ENCODE data around the gene TEX10. TPM values are rescaled to one million over a fixed set of nuclear protein-coding genes. Genes with fewer than 3 reads are reported as not detected.
A peak's percentile ranks its signal among the peaks of the same experiment; 100 is the strongest.

Gene TEX10
- total and polyA plus RNA-seq, 2 of the 13 experiments (the other 11 are each of a cell fraction or from before 2014, with no cell fraction given) = 18.1 to 38.7 TPM

DNA sequence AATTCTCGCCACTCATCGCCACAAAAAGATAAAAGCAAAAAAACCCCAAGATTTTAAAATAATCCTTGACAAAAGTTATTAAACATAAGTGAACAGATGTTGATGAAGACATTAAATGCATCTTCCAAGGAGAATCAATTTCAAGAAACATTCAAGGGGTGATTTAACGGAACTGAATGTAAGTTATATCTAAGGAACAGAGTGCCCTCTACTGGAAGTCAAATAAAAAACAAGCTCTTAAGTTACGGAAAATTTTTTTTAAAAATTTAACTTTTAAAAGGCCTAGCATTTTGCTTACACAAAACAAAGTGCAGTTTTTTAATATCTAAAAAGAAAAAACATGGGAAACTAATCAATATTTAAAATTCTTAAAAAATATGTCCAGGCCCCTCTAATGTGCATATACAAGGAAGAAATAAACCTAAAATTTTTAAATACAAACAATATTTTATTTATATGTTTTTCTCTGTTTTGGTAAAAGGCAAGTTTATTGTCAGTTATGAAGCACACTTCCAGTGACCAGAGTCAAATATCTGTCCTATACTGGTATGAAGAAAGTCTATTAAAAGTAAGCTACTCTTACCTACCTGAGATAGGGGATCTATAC is 28.0 kb downstream of the TEX10 start:
- no peak for FAIRE-seq
- no TSS peak for BruUV-seq (replicated peaks)
- intact Hi-C loops (cut with micrococcal nuclease; ENCODE audit: unreplicated experiment) = loop anchor here (5.0 kb wide), 1 partner anchor 273 kb away; no protein-coding TSS in a partner anchor

DNA sequence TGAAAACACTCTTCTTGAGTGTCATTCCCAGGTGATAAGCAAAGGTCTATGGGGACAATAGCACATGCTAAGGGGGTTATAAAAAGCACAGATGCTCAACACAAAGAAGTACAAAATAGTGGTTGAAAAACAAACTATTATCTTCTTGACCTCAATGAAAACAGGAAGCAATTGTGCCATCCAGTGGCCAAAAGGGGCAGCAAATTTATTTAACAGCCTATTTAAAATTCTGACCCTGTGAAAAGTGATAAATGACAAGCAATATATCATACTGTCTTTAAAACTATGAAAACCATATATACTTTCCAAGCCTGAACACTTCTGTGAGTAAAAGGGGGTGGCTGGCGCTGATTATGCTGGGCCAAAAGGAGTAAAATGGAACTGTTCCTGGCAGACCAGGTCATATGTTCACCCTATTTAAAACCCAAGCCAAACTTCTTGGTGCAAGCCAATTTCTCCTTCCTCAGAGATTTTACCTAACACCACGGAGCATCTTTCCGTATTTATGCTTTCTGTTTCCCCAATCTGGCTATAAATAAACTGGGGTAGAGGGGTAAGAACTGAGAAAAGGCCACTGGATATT is 29.7 kb downstream of the TEX10 start:
- H3K4me2 ChIP-seq (ENCODE audit: low read depth, low read length) = no peak overlapping the region
- no peak overlapping the region for H2AFZ ChIP-seq (ENCODE audit: low read length)
- ChIA-PET POLR2A (no interaction called here), CTCF (ENCODE audit: low intra/inter-chr PET ratio, low total read pairs) (no interaction called here)
- no peak for FAIRE-seq
- intact Hi-C loops (cut with micrococcal nuclease; ENCODE audit: unreplicated experiment) (loop anchor here (2.0 to 5.0 kb wide), 2 partner anchors 274 to 294 kb away; no protein-coding TSS in a partner anchor), in situ Hi-C loops (cut with HindIII; ENCODE audit: extremely low pct_ligation_motif_present, low pct_unique_long_range_greater_than_20kb) (loop anchor here (25.0 kb wide), 1 partner anchor 286 kb away; no protein-coding TSS in a partner anchor)
- H3K9ac ChIP-seq (ENCODE audit: insufficient read depth, low read depth, low read length) = no peak overlapping the region
- WGBS (ENCODE audit: low lambda C conversion rate) = 86% methylated on average over 3 of the region's 3 CpGs
- no peaks in the 10 kb centered on the region for H3K9me3 ChIP-seq (ENCODE audit: low read length)
- no peaks in the 10 kb centered on the region for H3K27me3 ChIP-seq (ENCODE audit: control insufficient read depth in 1 of 2, insufficient read depth in 2 of 2, low read length in 2 of 2)
- peak; percentile 43; the same call in 1 of the 3 replicates for ATAC-seq
- peaks cover 7% of the 10 kb centered on the region; the same call in 1 of the 2 replicates for H4K20me1 ChIP-seq (ENCODE audit: insufficient read depth, low read length)
- peak; percentile 26 for DNase-seq (ENCODE audit: low spot score)
- no peak overlapping the region for H3K4me3 ChIP-seq (replicated peaks in 1 of 3; ENCODE audit: insufficient read depth in 1 of 3, low read depth in 2 of 3, low read length in 3 of 3)
- no peaks in the 10 kb centered on the region for H3K4me1 ChIP-seq (ENCODE audit: insufficient read depth, low read length)
- no TSS peak for BruUV-seq (replicated peaks)
- H3K27ac ChIP-seq (ENCODE audit: extremely low read length, insufficient read depth, low read length) = no peak overlapping the region
- peaks cover 15 to 73% of the 10 kb centered on the region in 2 experiments for H3K36me3 ChIP-seq (replicated peaks in 1 of 2; ENCODE audit: control insufficient read depth in 1 of 2, insufficient read depth in 2 of 2, low read length in 2 of 2)
- peaks cover 5% of the 10 kb centered on the region for H3K79me2 ChIP-seq (ENCODE audit: insufficient read depth, low read length)
- TF ChIP-seq, protein P1, sequence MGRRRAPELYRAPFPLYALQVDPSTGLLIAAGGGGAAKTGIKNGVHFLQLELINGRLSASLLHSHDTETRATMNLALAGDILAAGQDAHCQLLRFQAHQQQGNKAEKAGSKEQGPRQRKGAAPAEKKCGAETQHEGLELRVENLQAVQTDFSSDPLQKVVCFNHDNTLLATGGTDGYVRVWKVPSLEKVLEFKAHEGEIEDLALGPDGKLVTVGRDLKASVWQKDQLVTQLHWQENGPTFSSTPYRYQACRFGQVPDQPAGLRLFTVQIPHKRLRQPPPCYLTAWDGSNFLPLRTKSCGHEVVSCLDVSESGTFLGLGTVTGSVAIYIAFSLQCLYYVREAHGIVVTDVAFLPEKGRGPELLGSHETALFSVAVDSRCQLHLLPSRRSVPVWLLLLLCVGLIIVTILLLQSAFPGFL (CRISPR knock-in tag; IDR thresholded peaks at IDR 0.05) = no peak
- TF ChIP-seq, protein P2, sequence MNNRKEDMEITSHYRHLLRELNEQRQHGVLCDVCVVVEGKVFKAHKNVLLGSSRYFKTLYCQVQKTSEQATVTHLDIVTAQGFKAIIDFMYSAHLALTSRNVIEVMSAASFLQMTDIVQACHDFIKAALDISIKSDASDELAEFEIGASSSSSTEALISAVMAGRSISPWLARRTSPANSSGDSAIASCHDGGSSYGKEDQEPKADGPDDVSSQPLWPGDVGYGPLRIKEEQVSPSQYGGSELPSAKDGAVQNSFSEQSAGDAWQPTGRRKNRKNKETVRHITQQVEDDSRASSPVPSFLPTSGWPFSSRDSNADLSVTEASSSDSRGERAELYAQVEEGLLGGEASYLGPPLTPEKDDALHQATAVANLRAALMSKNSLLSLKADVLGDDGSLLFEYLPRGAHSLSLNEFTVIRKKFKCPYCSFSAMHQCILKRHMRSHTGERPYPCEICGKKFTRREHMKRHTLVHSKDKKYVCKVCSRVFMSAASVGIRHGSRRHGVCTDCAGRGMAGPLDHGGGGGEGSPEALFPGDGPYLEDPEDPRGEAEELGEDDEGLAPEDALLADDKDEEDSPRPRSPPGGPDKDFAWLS (CRISPR knock-in tag; IDR thresholded peaks at IDR 0.05; ENCODE audit: borderline replicate concordance) = no peak
- TF ChIP-seq, protein P3, sequence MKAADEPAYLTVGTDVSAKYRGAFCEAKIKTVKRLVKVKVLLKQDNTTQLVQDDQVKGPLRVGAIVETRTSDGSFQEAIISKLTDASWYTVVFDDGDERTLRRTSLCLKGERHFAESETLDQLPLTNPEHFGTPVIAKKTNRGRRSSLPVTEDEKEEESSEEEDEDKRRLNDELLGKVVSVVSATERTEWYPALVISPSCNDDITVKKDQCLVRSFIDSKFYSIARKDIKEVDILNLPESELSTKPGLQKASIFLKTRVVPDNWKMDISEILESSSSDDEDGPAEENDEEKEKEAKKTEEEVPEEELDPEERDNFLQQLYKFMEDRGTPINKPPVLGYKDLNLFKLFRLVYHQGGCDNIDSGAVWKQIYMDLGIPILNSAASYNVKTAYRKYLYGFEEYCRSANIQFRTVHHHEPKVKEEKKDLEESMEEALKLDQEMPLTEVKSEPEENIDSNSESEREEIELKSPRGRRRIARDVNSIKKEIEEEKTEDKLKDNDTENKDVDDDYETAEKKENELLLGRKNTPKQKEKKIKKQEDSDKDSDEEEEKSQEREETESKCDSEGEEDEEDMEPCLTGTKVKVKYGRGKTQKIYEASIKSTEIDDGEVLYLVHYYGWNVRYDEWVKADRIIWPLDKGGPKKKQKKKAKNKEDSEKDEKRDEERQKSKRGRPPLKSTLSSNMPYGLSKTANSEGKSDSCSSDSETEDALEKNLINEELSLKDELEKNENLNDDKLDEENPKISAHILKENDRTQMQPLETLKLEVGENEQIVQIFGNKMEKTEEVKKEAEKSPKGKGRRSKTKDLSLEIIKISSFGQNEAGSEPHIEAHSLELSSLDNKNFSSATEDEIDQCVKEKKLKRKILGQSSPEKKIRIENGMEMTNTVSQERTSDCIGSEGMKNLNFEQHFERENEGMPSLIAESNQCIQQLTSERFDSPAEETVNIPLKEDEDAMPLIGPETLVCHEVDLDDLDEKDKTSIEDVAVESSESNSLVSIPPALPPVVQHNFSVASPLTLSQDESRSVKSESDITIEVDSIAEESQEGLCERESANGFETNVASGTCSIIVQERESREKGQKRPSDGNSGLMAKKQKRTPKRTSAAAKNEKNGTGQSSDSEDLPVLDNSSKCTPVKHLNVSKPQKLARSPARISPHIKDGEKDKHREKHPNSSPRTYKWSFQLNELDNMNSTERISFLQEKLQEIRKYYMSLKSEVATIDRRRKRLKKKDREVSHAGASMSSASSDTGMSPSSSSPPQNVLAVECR (CRISPR knock-in tag; IDR thresholded peaks at IDR 0.05; ENCODE audit: borderline replicate concordance) = no peak
- TF ChIP-seq GABPA (IDR thresholded peaks at IDR 0.05; ENCODE audit: low read depth, low read length) (no peak), GABPA (CRISPR knock-in tag; IDR thresholded peaks at IDR 0.05; ENCODE audit: low read depth) (peak; percentile 55)
- TF ChIP-seq, protein P4, sequence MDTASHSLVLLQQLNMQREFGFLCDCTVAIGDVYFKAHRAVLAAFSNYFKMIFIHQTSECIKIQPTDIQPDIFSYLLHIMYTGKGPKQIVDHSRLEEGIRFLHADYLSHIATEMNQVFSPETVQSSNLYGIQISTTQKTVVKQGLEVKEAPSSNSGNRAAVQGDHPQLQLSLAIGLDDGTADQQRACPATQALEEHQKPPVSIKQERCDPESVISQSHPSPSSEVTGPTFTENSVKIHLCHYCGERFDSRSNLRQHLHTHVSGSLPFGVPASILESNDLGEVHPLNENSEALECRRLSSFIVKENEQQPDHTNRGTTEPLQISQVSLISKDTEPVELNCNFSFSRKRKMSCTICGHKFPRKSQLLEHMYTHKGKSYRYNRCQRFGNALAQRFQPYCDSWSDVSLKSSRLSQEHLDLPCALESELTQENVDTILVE (CRISPR knock-in tag; IDR thresholded peaks at IDR 0.05) = no peak

More for the DNA sequence above, 28.0 kb downstream of the TEX10 start:
- Histone ChIP-seq H3K36me3 (replicated peaks in 1 of 2; ENCODE audit: control insufficient read depth in 1 of 2, insufficient read depth in 2 of 2, low read length in 2 of 2) (peaks cover 13 to 79% of the 10 kb centered on the region in 2 experiments), H3K9ac (ENCODE audit: insufficient read depth, low read depth, low read length) (no peak overlapping the region), H3K27ac (ENCODE audit: extremely low read length, insufficient read depth, low read length) (no peak overlapping the region), H3K4me1 (ENCODE audit: insufficient read depth, low read length) (no peaks in the 10 kb centered on the region), H3K4me3 (replicated peaks in 1 of 3; ENCODE audit: insufficient read depth in 1 of 3, low read depth in 2 of 3, low read length in 3 of 3) (no peak overlapping the region), H3K79me2 (ENCODE audit: insufficient read depth, low read length) (peaks cover 3% of the 10 kb centered on the region), H3K4me2 (ENCODE audit: low read depth, low read length) (no peak overlapping the region), H3K9me3 (ENCODE audit: low read length) (no peaks in the 10 kb centered on the region), H4K20me1 (ENCODE audit: insufficient read depth, low read length) (peaks cover 7% of the 10 kb centered on the region; the same call in 1 of the 2 replicates), H3K27me3 (ENCODE audit: control insufficient read depth in 1 of 2, insufficient read depth in 2 of 2, low read length in 2 of 2) (no peaks in the 10 kb centered on the region), H2AFZ (ENCODE audit: low read length) (no peak overlapping the region)
- TF ChIP-seq ZNF644 (CRISPR knock-in tag; IDR thresholded peaks at IDR 0.05; ENCODE audit: low read depth) (no peak), STAG1 (CRISPR knock-in tag; IDR thresholded peaks at IDR 0.05) (peak; percentile 20; the same call in 1 of the 2 replicates), TAF1 (CRISPR knock-in tag; IDR thresholded peaks at IDR 0.05) (no peak)
- ATAC-seq (no peak), DNase-seq (ENCODE audit: low spot score) (peak; percentile 9)
- ChIA-PET POLR2A (no interaction called here), CTCF (ENCODE audit: low intra/inter-chr PET ratio, low total read pairs) (no interaction called here)
- in situ Hi-C loops (cut with HindIII; ENCODE audit: extremely low pct_ligation_motif_present, low pct_unique_long_range_greater_than_20kb) = loop anchor here (25.0 kb wide), 1 partner anchor 287 kb away; no protein-coding TSS in a partner anchor
- 92% methylated on average over 4 of the region's 4 CpGs for WGBS (ENCODE audit: low lambda C conversion rate)
